DMS79 (cell line): ENCODE data around the gene P2RX6.
"Not testable (repeated sequence)": the region's sequence is repeated elsewhere in the genome, so short reads cannot be mapped to it uniquely, and the experiment has no call there.

Experiments used
- DNase-seq: peaks from one replicate; lab custom pipeline; 2025; lab: John Stamatoyannopoulos, UW

The P2RX6 gene

DNA sequence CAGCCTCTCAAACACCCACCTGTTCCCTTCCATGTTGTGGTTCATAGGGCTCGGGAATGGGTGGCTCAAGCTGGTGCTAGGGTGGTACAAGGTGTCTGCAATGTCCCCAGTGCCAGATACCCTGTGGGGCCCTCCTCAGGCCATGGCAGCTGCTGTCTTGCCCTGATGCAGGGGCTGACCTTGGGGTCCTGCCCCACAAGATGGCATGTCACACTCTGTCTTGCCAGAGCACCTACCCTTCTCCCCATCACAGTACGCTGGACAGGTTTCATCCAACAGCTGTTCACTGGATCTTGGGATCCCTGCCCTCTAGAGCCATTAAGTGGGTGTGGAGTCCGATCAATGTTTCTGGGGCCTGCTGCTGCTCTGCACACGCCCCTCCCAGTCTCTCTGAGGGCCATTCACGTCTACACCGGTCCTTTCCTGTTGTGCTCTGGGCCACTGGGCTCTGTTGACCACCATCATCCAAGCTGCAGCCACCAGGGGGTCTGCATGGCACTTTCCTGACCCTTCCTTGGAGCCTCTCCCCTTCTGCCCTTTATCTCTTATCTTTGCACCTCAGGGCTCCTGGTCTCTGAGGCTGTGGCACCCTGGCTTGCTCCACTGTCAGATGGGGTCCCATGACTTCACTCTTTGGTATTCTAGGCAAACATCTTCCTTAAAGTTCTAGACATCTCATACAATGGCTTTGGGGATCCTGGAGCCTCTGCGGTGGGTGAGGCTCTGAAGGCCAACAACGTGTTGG lies 37.9 kb downstream of the P2RX6 start:
- DNase-seq: no peak

GRCh38 chr22:21054046-21054713 lies 39.2 kb downstream of the P2RX6 start:
- no peak for DNase-seq

- DNase-seq: no peak
Observed at GRCh38 chr22:21054714-21055563, 40.0 kb downstream of the P2RX6 start.

DNA sequence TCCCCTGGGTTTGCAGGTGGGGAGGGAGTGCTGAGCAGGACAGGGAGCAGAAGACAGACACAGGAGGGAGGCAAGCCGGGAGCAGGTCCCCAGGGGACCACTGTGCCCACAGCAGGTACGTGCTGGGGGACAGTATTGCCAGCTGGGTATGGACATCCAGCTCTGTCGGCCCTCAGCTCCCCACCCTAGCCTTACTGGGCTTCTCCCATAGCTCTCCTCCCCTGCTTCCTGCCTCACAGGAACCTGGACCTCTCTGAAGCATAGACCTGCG lies 40.5 kb downstream of the P2RX6 start:
- DNase-seq: no peak

- DNase-seq: no peak
Observed at GRCh38 chr22:21055880-21056319, 40.9 kb downstream of the P2RX6 start.

- not testable (repeated sequence) for DNase-seq
Observed at GRCh38 chr22:21060363-21060762, 45.4 kb downstream of the P2RX6 start.

DNA sequence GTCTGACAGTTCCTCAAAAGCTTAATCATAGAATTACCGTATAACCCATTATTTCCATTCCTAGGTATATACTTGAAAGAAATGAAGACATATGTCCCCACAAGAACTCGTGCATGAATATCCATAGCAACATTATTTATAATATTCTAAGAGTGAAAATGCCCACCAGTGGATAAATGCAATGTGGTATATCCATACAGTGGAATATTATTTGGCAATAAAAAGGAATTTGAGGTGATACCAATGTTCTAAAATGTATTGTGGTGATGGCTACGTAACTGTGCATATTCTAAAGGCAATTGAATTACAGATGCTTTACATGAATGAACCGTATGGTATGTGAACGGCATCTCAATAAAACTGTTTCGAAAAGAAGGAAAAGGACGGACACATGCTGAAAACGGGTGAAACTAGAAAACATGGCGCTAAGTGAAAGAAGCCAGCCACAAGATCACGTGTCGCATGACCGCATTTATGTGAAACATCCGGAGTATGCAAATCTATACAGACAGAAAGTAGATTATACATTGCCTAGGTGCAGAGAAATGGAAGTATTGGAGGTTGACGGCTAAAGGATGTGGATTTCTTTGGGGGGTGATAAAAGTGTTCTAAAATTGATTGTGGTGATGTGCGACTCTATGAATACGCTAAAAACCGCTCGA lies 46.8 kb downstream of the P2RX6 start:
- not testable (repeated sequence) for DNase-seq

GRCh38 chr22:21064425-21064824 lies 49.5 kb downstream of the P2RX6 start:
- not testable (repeated sequence) for DNase-seq

DNA sequence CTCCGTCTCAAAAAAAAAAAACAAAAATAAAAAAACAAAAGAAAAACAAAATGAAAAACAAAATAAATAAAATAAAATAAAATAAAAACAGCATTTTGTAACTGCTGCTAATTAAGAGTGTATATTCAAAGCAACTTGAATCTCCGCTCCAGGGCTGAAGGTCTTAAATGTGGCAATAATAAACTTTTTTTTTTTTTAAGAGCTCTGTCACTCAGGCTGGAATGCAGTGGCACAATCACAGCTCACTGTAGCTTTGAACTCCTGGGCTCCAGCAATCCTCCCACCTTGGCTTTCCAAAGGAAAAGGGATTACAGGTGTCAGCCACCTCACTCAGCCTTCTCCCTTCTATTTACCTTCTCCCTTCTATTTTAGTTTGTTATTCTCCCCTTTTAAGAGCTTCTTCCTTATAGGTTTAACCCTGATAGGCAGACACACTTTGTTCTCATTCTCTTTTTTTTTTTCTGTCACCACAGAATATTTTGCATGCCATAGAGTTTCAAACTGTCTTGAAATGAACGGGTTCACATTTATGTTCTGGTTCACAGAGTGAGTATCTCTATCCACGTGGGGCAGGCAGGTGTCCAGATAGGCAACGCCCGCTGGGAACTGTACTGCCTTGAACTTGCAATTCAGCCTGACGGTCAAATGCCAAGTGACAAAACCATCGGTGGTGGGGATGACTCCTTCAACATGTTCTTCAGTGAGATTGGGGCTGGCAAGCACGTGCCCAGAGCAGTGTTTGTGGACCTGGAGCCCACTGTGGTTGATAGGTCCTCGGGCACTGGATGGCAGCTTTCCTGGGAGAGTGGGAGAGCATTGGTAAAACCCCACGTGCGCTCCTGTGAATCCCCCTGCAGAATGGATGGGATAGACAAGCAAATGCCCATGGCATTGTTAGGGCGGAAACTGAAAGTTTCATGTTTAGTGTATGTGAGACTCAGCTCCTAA lies 50.2 kb downstream of the P2RX6 start:
- DNase-seq: no peak

GRCh38 chr22:21067075-21067900 lies 52.3 kb downstream of the P2RX6 start:
- DNase-seq: no peak

- no peak for DNase-seq
Observed at GRCh38 chr22:21067901-21068680, 53.1 kb downstream of the P2RX6 start.

GRCh38 chr22:21068681-21069276 lies 53.8 kb downstream of the P2RX6 start:
- DNase-seq: no peak

- no peak for DNase-seq
Observed at GRCh38 chr22:21069375-21069774, 54.4 kb downstream of the P2RX6 start.

- DNase-seq: no peak
Observed at GRCh38 chr22:21070690-21071615, 56.0 kb downstream of the P2RX6 start.

DNA sequence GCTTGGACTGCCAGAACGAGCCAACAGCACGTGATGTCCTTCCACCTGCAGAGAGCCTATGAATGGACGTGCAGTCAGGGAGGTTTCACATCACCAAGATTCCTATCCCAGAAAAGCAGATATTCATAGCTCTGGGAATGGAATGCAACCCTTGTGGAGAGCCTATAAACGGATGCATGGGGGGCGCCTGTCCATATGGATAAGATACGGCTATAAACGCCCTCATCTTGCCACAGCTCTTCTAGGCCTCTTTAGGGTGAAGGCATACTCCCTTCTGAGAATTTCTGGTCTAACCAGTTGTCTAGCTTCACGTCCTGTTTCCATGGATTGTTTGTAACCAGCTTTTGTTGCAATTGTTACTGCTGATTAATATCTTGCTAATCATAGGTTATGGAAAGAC lies 56.8 kb downstream of the P2RX6 start:
- DNase-seq: not testable (repeated sequence)

DNA sequence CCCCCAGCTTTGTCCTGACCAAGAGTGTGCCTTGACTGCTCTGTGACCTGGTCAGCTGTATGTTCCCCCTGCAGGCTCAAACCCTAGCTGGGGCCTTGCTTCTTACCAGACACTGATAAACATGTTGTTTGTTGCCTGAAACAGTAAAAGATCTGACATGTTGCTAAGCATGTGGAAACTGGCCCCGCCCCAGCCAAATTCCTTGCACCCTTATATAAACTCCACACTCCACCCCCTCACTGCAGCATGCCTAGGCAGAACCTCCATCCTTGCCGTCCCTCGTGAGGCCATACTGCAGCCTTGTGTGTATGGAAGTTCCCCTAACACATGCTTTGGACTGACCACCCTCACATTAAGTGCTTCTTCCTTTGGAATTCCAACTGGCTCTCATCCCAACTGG lies 58.1 kb downstream of the P2RX6 start:
- DNase-seq: no peak

DNA sequence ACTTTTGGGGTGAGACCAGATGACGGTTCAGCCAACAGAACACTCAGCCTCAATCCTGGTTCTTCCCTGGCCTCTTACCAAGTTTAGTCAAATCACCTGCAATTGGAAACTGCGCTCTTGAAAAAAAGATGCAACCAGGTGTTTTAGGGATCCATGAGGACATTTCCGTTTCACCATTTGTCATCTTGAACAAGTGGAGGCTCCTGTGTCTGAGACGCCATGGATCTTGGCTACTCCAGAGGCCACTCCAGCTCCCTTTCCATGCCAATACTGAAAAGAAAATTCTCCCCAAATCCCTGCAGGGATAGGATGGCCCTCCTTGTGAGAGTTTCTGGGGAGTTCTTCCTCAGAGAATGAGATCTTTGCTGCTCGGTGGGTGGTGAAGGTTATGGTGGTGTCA lies 58.5 kb downstream of the P2RX6 start:
- no peak for DNase-seq

- DNase-seq: no peak
Observed at GRCh38 chr22:21074102-21074715, 59.2 kb downstream of the P2RX6 start.
